ENCODE measurements around the gene SLC38A10. TPM values are rescaled to one million over a fixed set of nuclear protein-coding genes. Genes with fewer than 3 reads are reported as not detected.

The SLC38A10 gene
- total RNA-seq, 4 donors from 2014 or later, result 37.8 to 49.8 (median 45.3) TPM

GRCh38 chr17:81261582-81262336 lies 33.3 kb downstream of the SLC38A10 start:
- intact Hi-C loops (cut with DNase I), result loop anchor here (10.0 kb wide), 1 partner anchor 333 kb away; no protein-coding TSS in a partner anchor
- peaks cover 0 to 4% (median 0%) of the 10 kb centered on the region in 3 donors for H3K4me1 ChIP-seq
- no peak overlapping the region for H3K4me3 ChIP-seq
- 89 to 97% methylated on average over 17 to 20 of the region's 36 CpGs for WGBS, 2 donors
- H3K27ac ChIP-seq, result no peak overlapping the region
- peaks cover 34 to 100% (median 48%) of the 10 kb centered on the region in 3 donors for H3K36me3 ChIP-seq
- H3K27me3 ChIP-seq, result no peaks in the 10 kb centered on the region
- no peaks in the 10 kb centered on the region for H3K9me3 ChIP-seq
- DNase-seq, result no peak
- TF ChIP-seq CTCF (IDR thresholded peaks at IDR 0.05) (no peak), POLR2A (IDR thresholded peaks at IDR 0.05) (no peak)

GRCh38 chr17:81261096-81261495 lies 34.0 kb downstream of the SLC38A10 start:
- H3K4me1 ChIP-seq, result peaks cover 2 to 10% (median 5%) of the 10 kb centered on the region in 3 donors
- H3K27ac ChIP-seq, result no peak overlapping the region
- peaks cover 34 to 97% (median 48%) of the 10 kb centered on the region in 3 donors for H3K36me3 ChIP-seq
- no peak for TF ChIP-seq CTCF (IDR thresholded peaks at IDR 0.05)
- no peak for TF ChIP-seq POLR2A (IDR thresholded peaks at IDR 0.05)
- H3K27me3 ChIP-seq, result no peaks in the 10 kb centered on the region
- 80 to 88% methylated on average over 1 to 14 of the region's 18 CpGs for WGBS, 2 donors
- no peak overlapping the region for H3K4me3 ChIP-seq
- H3K9me3 ChIP-seq, result no peaks in the 10 kb centered on the region
- DNase-seq, result no peak
- intact Hi-C loops (cut with DNase I), result loop anchor here (10.0 kb wide), 1 partner anchor 334 kb away; no protein-coding TSS in a partner anchor

- H3K27ac ChIP-seq, result no peak overlapping the region
- TF ChIP-seq CTCF (IDR thresholded peaks at IDR 0.05) (no peak), POLR2A (IDR thresholded peaks at IDR 0.05) (no peak)
- H3K36me3 ChIP-seq, result peaks cover 34 to 93% (median 47%) of the 10 kb centered on the region in 3 donors
- H3K4me1 ChIP-seq, result peaks cover 6 to 15% (median 9%) of the 10 kb centered on the region in 3 donors
- no peaks in the 10 kb centered on the region for H3K9me3 ChIP-seq
- 90% methylated on average over 7 of the region's 19 CpGs; no CpG with 5 or more reads in 1 of the 2 donors for WGBS, 2 donors
- DNase-seq, result no peak
- H3K4me3 ChIP-seq, result no peak overlapping the region
- intact Hi-C loops (cut with DNase I), result loop anchor here (10.0 kb wide), 1 partner anchor 334 kb away; no protein-coding TSS in a partner anchor
- no peaks in the 10 kb centered on the region for H3K27me3 ChIP-seq
These were observed 34.5 kb downstream of the SLC38A10 start for GRCh38 chr17:81260641-81261040.

GRCh38 chr17:81260171-81260570 lies 34.9 kb downstream of the SLC38A10 start:
- 100% methylated on average over 2 of the region's 17 CpGs; no CpG with 5 or more reads in 1 of the 2 donors for WGBS, 2 donors
- H3K4me1 ChIP-seq, result peaks cover 11 to 20% (median 14%) of the 10 kb centered on the region in 3 donors
- intact Hi-C loops (cut with DNase I), result loop anchor here (10.0 kb wide), 1 partner anchor 335 kb away; no protein-coding TSS in a partner anchor
- no peak for DNase-seq
- H3K4me3 ChIP-seq, result no peak overlapping the region
- H3K27me3 ChIP-seq, result no peaks in the 10 kb centered on the region
- peaks cover 34 to 88% (median 42%) of the 10 kb centered on the region in 3 donors for H3K36me3 ChIP-seq
- no peaks in the 10 kb centered on the region for H3K9me3 ChIP-seq
- TF ChIP-seq CTCF (IDR thresholded peaks at IDR 0.05), result no peak
- TF ChIP-seq POLR2A (IDR thresholded peaks at IDR 0.05), result no peak
- H3K27ac ChIP-seq, result no peak overlapping the region

GRCh38 chr17:81259058-81259605 lies 36.0 kb downstream of the SLC38A10 start:
- Histone ChIP-seq H3K9me3 (no peaks in the 10 kb centered on the region), H3K27me3 (no peaks in the 10 kb centered on the region), H3K27ac (no peak overlapping the region), H3K4me1 (peaks cover 13 to 30% (median 22%) of the 10 kb centered on the region in 3 donors), H3K36me3 (peaks cover 34 to 78% (median 37%) of the 10 kb centered on the region in 3 donors), H3K4me3 (no peak overlapping the region)
- TF ChIP-seq CTCF (IDR thresholded peaks at IDR 0.05), result no peak
- TF ChIP-seq POLR2A (IDR thresholded peaks at IDR 0.05), result no peak
- intact Hi-C loops (cut with DNase I), result no loop called here
- WGBS, 2 donors, result no CpG with 5 or more reads among the region's 23 CpGs
- DNase-seq, result no peak
